ENCODE data around the gene KLF2.

Gene KLF2

GRCh38 chr19:16374436-16374835 lies 49.8 kb downstream of the KLF2 start:
- Histone ChIP-seq H3K4me1 (ENCODE audit: control insufficient read depth, insufficient read depth, low read length) (peaks cover 8% of the 10 kb centered on the region), H3K36me3 (ENCODE audit: insufficient read depth, low read length) (peaks cover 29% of the 10 kb centered on the region)

GRCh38 chr19:16375157-16375935 lies 50.7 kb downstream of the KLF2 start:
- no peak overlapping the region for H3K4me3 ChIP-seq (ENCODE audit: low read length)
- no peak overlapping the region for H3K4me2 ChIP-seq (ENCODE audit: low read length)
- no peaks in the 10 kb centered on the region for H3K9me3 ChIP-seq (replicated peaks; ENCODE audit: low read length)
- no peaks in the 10 kb centered on the region for H3K27me3 ChIP-seq (ENCODE audit: control insufficient read depth, insufficient read depth, low read length)
- H3K4me1 ChIP-seq (ENCODE audit: control insufficient read depth, insufficient read depth, low read length): peaks cover 8% of the 10 kb centered on the region
- H3K36me3 ChIP-seq (ENCODE audit: insufficient read depth, low read length): peaks cover 29% of the 10 kb centered on the region
- no peak overlapping the region for H3K9ac ChIP-seq (ENCODE audit: low read depth, low read length)

More at GRCh38 chr19:16374436-16374835, 49.8 kb downstream of the KLF2 start:
- Histone ChIP-seq H3K4me3 (ENCODE audit: low read length) (no peak overlapping the region), H3K27me3 (ENCODE audit: control insufficient read depth, insufficient read depth, low read length) (no peaks in the 10 kb centered on the region), H3K9me3 (replicated peaks; ENCODE audit: low read length) (no peaks in the 10 kb centered on the region), H3K9ac (ENCODE audit: low read depth, low read length) (no peak overlapping the region), H3K4me2 (ENCODE audit: low read length) (no peak overlapping the region)

GRCh38 chr19:16375936-16376185 lies 51.2 kb downstream of the KLF2 start:
- Histone ChIP-seq H3K27me3 (ENCODE audit: control insufficient read depth, insufficient read depth, low read length) (no peaks in the 10 kb centered on the region), H3K4me2 (ENCODE audit: low read length) (no peak overlapping the region), H3K36me3 (ENCODE audit: insufficient read depth, low read length) (peaks cover 34% of the 10 kb centered on the region), H3K4me3 (ENCODE audit: low read length) (no peak overlapping the region), H3K9me3 (replicated peaks; ENCODE audit: low read length) (no peaks in the 10 kb centered on the region), H3K4me1 (ENCODE audit: control insufficient read depth, insufficient read depth, low read length) (peaks cover 8% of the 10 kb centered on the region), H3K9ac (ENCODE audit: low read depth, low read length) (no peak overlapping the region)

- H3K27me3 ChIP-seq (ENCODE audit: control insufficient read depth, insufficient read depth, low read length): no peaks in the 10 kb centered on the region
- peaks cover 8% of the 10 kb centered on the region for H3K4me1 ChIP-seq (ENCODE audit: control insufficient read depth, insufficient read depth, low read length)
- no peak overlapping the region for H3K4me3 ChIP-seq (ENCODE audit: low read length)
- no peak overlapping the region for H3K4me2 ChIP-seq (ENCODE audit: low read length)
- no peak overlapping the region for H3K9ac ChIP-seq (ENCODE audit: low read depth, low read length)
- no peaks in the 10 kb centered on the region for H3K9me3 ChIP-seq (replicated peaks; ENCODE audit: low read length)
- peaks cover 33% of the 10 kb centered on the region for H3K36me3 ChIP-seq (ENCODE audit: insufficient read depth, low read length)
These were observed 51.6 kb downstream of the KLF2 start for GRCh38 chr19:16376241-16376640.

DNA sequence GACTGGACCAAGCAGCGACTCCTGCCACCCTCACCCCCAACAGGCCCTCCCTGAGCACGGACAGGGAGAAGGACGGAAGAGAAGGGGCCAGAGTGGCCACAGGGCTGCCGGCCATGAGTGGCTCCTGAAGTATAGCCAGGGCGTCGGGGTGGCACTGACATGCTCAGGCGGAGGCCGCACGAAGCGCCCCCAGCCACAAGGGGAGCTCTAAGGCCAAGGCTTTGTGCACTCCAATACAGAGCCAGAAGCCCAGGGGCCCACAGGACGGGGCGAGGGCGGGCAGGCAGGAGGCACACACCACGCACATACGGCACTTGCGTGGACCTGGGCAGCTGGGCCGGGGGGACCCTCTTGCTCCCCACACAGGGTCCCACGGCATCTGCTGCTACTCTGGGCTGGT lies 52.0 kb downstream of the KLF2 start:
- no peak overlapping the region for H3K4me2 ChIP-seq (ENCODE audit: low read length)
- peaks cover 10% of the 10 kb centered on the region for H3K4me1 ChIP-seq (ENCODE audit: control insufficient read depth, insufficient read depth, low read length)
- H3K9me3 ChIP-seq (replicated peaks; ENCODE audit: low read length): no peaks in the 10 kb centered on the region
- H3K4me3 ChIP-seq (ENCODE audit: low read length): no peak overlapping the region
- no peaks in the 10 kb centered on the region for H3K27me3 ChIP-seq (ENCODE audit: control insufficient read depth, insufficient read depth, low read length)
- no peak overlapping the region for H3K9ac ChIP-seq (ENCODE audit: low read depth, low read length)
- H3K36me3 ChIP-seq (ENCODE audit: insufficient read depth, low read length): peaks cover 31% of the 10 kb centered on the region

- peaks cover 19% of the 10 kb centered on the region for H3K4me1 ChIP-seq (ENCODE audit: control insufficient read depth, insufficient read depth, low read length)
- H3K36me3 ChIP-seq (ENCODE audit: insufficient read depth, low read length): peaks cover 31% of the 10 kb centered on the region
- no peaks in the 10 kb centered on the region for H3K9me3 ChIP-seq (replicated peaks; ENCODE audit: low read length)
These were observed 52.9 kb downstream of the KLF2 start for GRCh38 chr19:16377521-16377920.

More at GRCh38 chr19:16377521-16377920, 52.9 kb downstream of the KLF2 start:
- H3K27me3 ChIP-seq (ENCODE audit: control insufficient read depth, insufficient read depth, low read length): no peaks in the 10 kb centered on the region
- no peak overlapping the region for H3K4me3 ChIP-seq (ENCODE audit: low read length)
- H3K4me2 ChIP-seq (ENCODE audit: low read length): no peak overlapping the region
- H3K9ac ChIP-seq (ENCODE audit: low read depth, low read length): no peak overlapping the region
